NT2/D1 (cell line): Measurements from ENCODE around the gene GOLGA3.

Source experiments
- YY1 ChIP-seq: IDR thresholded peaks from 2 replicates; pipeline ENCODE4 v1.6.1; 2011; ENCODE audit not compliant: insufficient read length, insufficient read depth
- ZNF274 ChIP-seq: IDR thresholded peaks from 2 replicates; pipeline ENCODE4 v1.6.1; 2011; ENCODE audit warnings: mild to moderate bottlenecking, low read depth, low read length

DNA sequence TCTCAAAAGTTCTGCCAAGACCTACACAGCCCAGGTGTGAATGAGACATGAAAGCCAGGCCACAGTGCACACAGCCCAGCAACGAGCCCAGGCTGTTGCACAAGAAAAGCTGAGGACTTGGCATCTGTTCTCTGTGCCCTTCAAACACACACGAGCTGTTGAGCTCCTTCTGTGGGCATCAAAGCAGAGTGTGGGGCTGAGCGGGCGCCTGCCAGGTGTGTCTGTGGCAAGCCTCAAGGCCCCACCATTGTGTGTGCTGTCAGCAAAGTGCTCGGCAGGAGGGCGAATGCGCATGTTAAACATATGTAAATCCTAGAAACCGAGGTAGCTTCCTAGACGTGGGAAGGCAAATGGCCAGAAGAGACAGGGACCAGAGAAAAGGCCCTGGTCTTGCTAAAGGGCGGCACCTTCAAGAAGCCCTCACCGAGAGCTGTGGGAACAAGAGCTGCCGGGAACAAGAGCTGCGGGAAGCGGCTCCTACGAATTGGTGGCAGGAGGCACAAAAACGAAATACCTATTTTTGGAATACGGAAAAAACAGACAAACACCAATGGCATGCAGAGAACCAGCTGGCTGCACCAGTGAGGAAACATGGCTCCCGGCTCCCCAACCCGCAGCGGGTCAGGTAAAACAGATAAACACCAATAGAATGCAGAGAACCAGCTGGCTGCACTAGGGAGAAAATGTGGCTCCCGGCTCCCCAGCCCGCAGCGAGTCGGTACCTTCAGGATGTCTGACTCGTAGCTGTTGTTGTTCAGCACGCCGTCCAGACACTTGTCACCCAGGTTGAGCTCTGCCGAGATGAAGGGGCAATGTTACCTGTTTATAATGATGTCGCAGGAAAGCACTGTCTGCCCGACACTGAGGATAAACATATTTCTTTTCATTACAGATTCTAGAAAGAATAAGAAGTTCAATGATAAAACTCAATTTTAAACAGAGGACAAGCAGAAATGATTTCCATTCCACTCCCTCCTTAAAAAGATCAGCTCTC, 19.0 kb upstream of the GOLGA3 start:
- TF ChIP-seq YY1: no peak
- no peak for TF ChIP-seq ZNF274
